ENCODE data around the gene DHRS3.
A peak's percentile ranks its signal among the peaks of the same experiment; 100 is the strongest.
"Not testable (repeated sequence)": the region's sequence is repeated elsewhere in the genome, so short reads cannot be mapped to it uniquely, and the experiment has no call there.

The DHRS3 gene

GRCh38 chr1:12542616-12543592 lies 75.1 kb downstream of the DHRS3 start:
- peaks cover 18 to 50% (median 41%) of the 10 kb centered on the region in 5 donors for H3K4me1 ChIP-seq (ENCODE audit: control insufficient read depth in 5 of 5, insufficient read depth in 5 of 5, low read length in 5 of 5)
- H3K27ac ChIP-seq (ENCODE audit: low read depth, low read length) = peak overlapping the region; percentile 76
- no peak overlapping the region for H3K9ac ChIP-seq (ENCODE audit: low read length in 5 of 5)

GRCh38 chr1:12542138-12542465 lies 75.9 kb downstream of the DHRS3 start:
- no peaks in the 10 kb centered on the region for H3K9me3 ChIP-seq (ENCODE audit: control insufficient read depth in 5 of 5, low read length in 5 of 5)
- no peaks in the 10 kb centered on the region for H3K36me3 ChIP-seq (ENCODE audit: control insufficient read depth in 5 of 5, insufficient read depth in 5 of 5, low read length in 5 of 5)
- H3K4me3 ChIP-seq (ENCODE audit: low read depth in 1 of 5, low read length in 5 of 5) = no peak overlapping the region
- H3K9ac ChIP-seq (ENCODE audit: low read length in 5 of 5) = peak overlapping the region in 1 of 5 donors; percentile 47
- peaks cover 15 to 42% (median 33%) of the 10 kb centered on the region in 5 donors for H3K4me1 ChIP-seq (ENCODE audit: control insufficient read depth in 5 of 5, insufficient read depth in 5 of 5, low read length in 5 of 5)
- H3K27me3 ChIP-seq (ENCODE audit: control insufficient read depth in 5 of 5, insufficient read depth in 4 of 5, low read length in 5 of 5) = peaks cover 0 to 2% (median 0%) of the 10 kb centered on the region in 5 donors
- peak overlapping the region; percentile 76 for H3K27ac ChIP-seq (ENCODE audit: low read depth, low read length)

More at GRCh38 chr1:12542616-12543592, 75.1 kb downstream of the DHRS3 start:
- Histone ChIP-seq H3K9me3 (ENCODE audit: control insufficient read depth in 5 of 5, low read length in 5 of 5) (no peaks in the 10 kb centered on the region), H3K4me3 (ENCODE audit: low read depth in 1 of 5, low read length in 5 of 5) (no peak overlapping the region), H3K36me3 (ENCODE audit: control insufficient read depth in 5 of 5, insufficient read depth in 5 of 5, low read length in 5 of 5) (no peaks in the 10 kb centered on the region), H3K27me3 (ENCODE audit: control insufficient read depth in 5 of 5, insufficient read depth in 4 of 5, low read length in 5 of 5) (peaks cover 0 to 2% (median 0%) of the 10 kb centered on the region in 5 donors)

GRCh38 chr1:12541274-12542137 lies 76.5 kb downstream of the DHRS3 start:
- peak overlapping the region; percentile 76 for H3K27ac ChIP-seq (ENCODE audit: low read depth, low read length)
- no peaks in the 10 kb centered on the region for H3K36me3 ChIP-seq (ENCODE audit: control insufficient read depth in 5 of 5, insufficient read depth in 5 of 5, low read length in 5 of 5)
- no peaks in the 10 kb centered on the region for H3K27me3 ChIP-seq (ENCODE audit: control insufficient read depth in 5 of 5, insufficient read depth in 4 of 5, low read length in 5 of 5)
- H3K9ac ChIP-seq (ENCODE audit: low read length in 5 of 5) = peak overlapping the region in 1 of 5 donors; percentile 53
- H3K4me1 ChIP-seq (ENCODE audit: control insufficient read depth in 5 of 5, insufficient read depth in 5 of 5, low read length in 5 of 5) = peaks cover 9 to 36% (median 27%) of the 10 kb centered on the region in 5 donors
- H3K9me3 ChIP-seq (ENCODE audit: control insufficient read depth in 5 of 5, low read length in 5 of 5) = no peaks in the 10 kb centered on the region
- H3K4me3 ChIP-seq (ENCODE audit: low read depth in 1 of 5, low read length in 5 of 5) = no peak overlapping the region

- peak overlapping the region; percentile 76 for H3K27ac ChIP-seq (ENCODE audit: low read depth, low read length)
- H3K36me3 ChIP-seq (ENCODE audit: control insufficient read depth in 5 of 5, insufficient read depth in 5 of 5, low read length in 5 of 5) = no peaks in the 10 kb centered on the region
- H3K9me3 ChIP-seq (ENCODE audit: control insufficient read depth in 5 of 5, low read length in 5 of 5) = peaks cover 0 to 6% (median 0%) of the 10 kb centered on the region in 5 donors
- H3K4me1 ChIP-seq (ENCODE audit: control insufficient read depth in 5 of 5, insufficient read depth in 5 of 5, low read length in 5 of 5) = peaks cover 9 to 36% (median 26%) of the 10 kb centered on the region in 5 donors
- H3K9ac ChIP-seq (ENCODE audit: low read length in 5 of 5) = peak overlapping the region in 1 of 5 donors; percentile 53
- no peak overlapping the region for H3K4me3 ChIP-seq (ENCODE audit: low read depth in 1 of 5, low read length in 5 of 5)
- H3K27me3 ChIP-seq (ENCODE audit: control insufficient read depth in 5 of 5, insufficient read depth in 4 of 5, low read length in 5 of 5) = no peaks in the 10 kb centered on the region
Observed at GRCh38 chr1:12540580-12541273, 77.3 kb downstream of the DHRS3 start.

- Histone ChIP-seq H3K4me3 (ENCODE audit: low read depth in 1 of 5, low read length in 5 of 5) (no peak overlapping the region), H3K4me1 (ENCODE audit: control insufficient read depth in 5 of 5, insufficient read depth in 5 of 5, low read length in 5 of 5) (peaks cover 9 to 36% (median 25%) of the 10 kb centered on the region in 5 donors), H3K9me3 (ENCODE audit: control insufficient read depth in 5 of 5, low read length in 5 of 5) (peaks cover 0 to 6% (median 0%) of the 10 kb centered on the region in 5 donors), H3K9ac (ENCODE audit: low read length in 5 of 5) (peak overlapping the region in 1 of 5 donors; percentile 53), H3K36me3 (ENCODE audit: control insufficient read depth in 5 of 5, insufficient read depth in 5 of 5, low read length in 5 of 5) (no peaks in the 10 kb centered on the region), H3K27me3 (ENCODE audit: control insufficient read depth in 5 of 5, insufficient read depth in 4 of 5, low read length in 5 of 5) (no peaks in the 10 kb centered on the region), H3K27ac (ENCODE audit: low read depth, low read length) (peak overlapping the region; percentile 76)
Observed at GRCh38 chr1:12539705-12540579, 78.1 kb downstream of the DHRS3 start.

GRCh38 chr1:12539320-12539704 lies 78.7 kb downstream of the DHRS3 start:
- no peak overlapping the region for H3K4me3 ChIP-seq (ENCODE audit: low read depth in 1 of 5, low read length in 5 of 5)
- peaks cover 0 to 6% (median 0%) of the 10 kb centered on the region in 5 donors for H3K9me3 ChIP-seq (ENCODE audit: control insufficient read depth in 5 of 5, low read length in 5 of 5)
- H3K27ac ChIP-seq (ENCODE audit: low read depth, low read length) = peak overlapping the region; percentile 76
- H3K4me1 ChIP-seq (ENCODE audit: control insufficient read depth in 5 of 5, insufficient read depth in 5 of 5, low read length in 5 of 5) = peaks cover 9 to 36% (median 24%) of the 10 kb centered on the region in 5 donors
- H3K36me3 ChIP-seq (ENCODE audit: control insufficient read depth in 5 of 5, insufficient read depth in 5 of 5, low read length in 5 of 5) = no peaks in the 10 kb centered on the region
- H3K27me3 ChIP-seq (ENCODE audit: control insufficient read depth in 5 of 5, insufficient read depth in 4 of 5, low read length in 5 of 5) = no peaks in the 10 kb centered on the region
- H3K9ac ChIP-seq (ENCODE audit: low read length in 5 of 5) = no peak overlapping the region

- H3K9ac ChIP-seq (ENCODE audit: low read length in 5 of 5); H3K36me3 ChIP-seq (ENCODE audit: control insufficient read depth in 5 of 5, insufficient read depth in 5 of 5, low read length in 5 of 5); H3K4me3 ChIP-seq (ENCODE audit: low read depth in 1 of 5, low read length in 5 of 5); H3K9me3 ChIP-seq (ENCODE audit: control insufficient read depth in 5 of 5, low read length in 5 of 5); H3K27ac ChIP-seq (ENCODE audit: low read depth, low read length); H3K27me3 ChIP-seq (ENCODE audit: control insufficient read depth in 5 of 5, insufficient read depth in 4 of 5, low read length in 5 of 5): not testable (repeated sequence)
- H3K4me1 ChIP-seq (ENCODE audit: control insufficient read depth in 5 of 5, insufficient read depth in 5 of 5, low read length in 5 of 5) = peaks cover 9 to 36% (median 24%) of the 10 kb centered on the region in 5 donors
Observed at GRCh38 chr1:12538536-12538935, 79.5 kb downstream of the DHRS3 start.

- Histone ChIP-seq H3K4me1 (ENCODE audit: control insufficient read depth in 5 of 5, insufficient read depth in 5 of 5, low read length in 5 of 5) (peaks cover 9 to 36% (median 24%) of the 10 kb centered on the region in 5 donors), H3K27ac (ENCODE audit: low read depth, low read length) (no peak overlapping the region), H3K27me3 (ENCODE audit: control insufficient read depth in 5 of 5, insufficient read depth in 4 of 5, low read length in 5 of 5) (no peaks in the 10 kb centered on the region), H3K36me3 (ENCODE audit: control insufficient read depth in 5 of 5, insufficient read depth in 5 of 5, low read length in 5 of 5) (no peaks in the 10 kb centered on the region), H3K4me3 (ENCODE audit: low read depth in 1 of 5, low read length in 5 of 5) (no peak overlapping the region), H3K9me3 (ENCODE audit: control insufficient read depth in 5 of 5, low read length in 5 of 5) (peaks cover 0 to 6% (median 0%) of the 10 kb centered on the region in 5 donors), H3K9ac (ENCODE audit: low read length in 5 of 5) (no peak overlapping the region)
Observed at GRCh38 chr1:12537906-12538461, 80.0 kb downstream of the DHRS3 start.

Data from subcutaneous abdominal adipose tissue (tissue), 5 donors.